ENCODE data around the gene PPARG.
A peak's percentile ranks its signal among the peaks of the same experiment; 100 is the strongest.

The PPARG gene

DNA sequence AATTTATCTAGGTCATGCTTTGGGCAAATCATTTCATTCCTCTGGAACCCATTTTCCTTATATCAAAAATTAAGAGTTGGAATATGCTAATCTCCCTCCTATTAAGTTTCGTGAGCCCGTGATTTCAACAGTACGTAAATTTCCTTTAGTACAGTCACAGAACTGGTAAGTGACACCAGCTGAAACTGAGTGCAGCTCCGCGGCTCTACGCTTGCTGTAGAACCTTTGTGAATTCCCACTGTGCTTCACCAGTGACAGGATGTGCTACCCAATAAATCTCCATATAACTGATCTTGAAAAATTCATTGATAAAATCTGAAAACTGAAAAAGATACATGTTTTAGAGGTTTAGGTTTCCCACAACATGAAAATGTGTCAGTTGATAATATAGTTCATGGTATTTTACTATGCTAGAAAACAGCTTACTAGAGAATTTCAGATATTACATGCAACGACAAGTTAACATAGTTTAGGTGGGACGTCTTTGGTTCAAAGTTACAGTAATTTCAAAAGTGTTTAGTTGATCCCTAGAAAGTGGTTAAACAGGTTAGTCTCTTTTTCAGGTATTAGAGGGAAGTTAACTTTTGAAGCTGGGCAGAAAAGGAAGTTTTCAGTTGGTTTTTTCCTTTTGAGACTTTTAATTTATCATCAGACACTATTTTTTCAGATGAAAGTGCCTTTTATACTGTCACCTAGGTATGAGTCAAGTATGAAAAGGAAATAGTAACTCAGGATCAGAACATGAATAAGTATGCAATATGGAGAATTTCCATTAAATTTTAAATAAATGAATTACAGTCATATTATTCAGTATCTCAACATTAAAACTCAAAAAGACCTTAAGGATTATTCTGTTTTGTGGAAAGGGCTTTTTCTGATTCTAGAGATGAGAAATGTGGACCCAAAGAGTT, 57.0 kb downstream of the PPARG start:
- no peak for DNase-seq

DNA sequence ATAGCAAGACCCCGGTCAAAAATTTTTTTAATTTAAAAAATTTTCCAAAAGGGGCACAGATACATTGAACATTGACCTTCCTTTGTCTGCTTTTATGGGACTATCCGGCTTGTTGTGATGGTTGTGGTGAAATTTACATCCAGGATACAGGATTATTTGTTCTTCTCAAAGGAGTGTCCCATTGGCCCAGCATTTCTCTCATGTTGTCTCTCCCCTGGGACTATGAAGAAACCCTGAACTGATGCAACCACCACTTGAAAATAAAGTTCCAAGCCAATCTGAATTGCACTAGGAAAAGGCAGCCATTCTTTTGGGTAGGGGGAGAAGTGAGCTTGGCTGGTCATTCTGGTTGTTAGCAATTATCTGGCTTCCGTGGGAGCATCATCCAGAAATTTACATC, 58.4 kb downstream of the PPARG start:
- DNase-seq, result no peak

DNA sequence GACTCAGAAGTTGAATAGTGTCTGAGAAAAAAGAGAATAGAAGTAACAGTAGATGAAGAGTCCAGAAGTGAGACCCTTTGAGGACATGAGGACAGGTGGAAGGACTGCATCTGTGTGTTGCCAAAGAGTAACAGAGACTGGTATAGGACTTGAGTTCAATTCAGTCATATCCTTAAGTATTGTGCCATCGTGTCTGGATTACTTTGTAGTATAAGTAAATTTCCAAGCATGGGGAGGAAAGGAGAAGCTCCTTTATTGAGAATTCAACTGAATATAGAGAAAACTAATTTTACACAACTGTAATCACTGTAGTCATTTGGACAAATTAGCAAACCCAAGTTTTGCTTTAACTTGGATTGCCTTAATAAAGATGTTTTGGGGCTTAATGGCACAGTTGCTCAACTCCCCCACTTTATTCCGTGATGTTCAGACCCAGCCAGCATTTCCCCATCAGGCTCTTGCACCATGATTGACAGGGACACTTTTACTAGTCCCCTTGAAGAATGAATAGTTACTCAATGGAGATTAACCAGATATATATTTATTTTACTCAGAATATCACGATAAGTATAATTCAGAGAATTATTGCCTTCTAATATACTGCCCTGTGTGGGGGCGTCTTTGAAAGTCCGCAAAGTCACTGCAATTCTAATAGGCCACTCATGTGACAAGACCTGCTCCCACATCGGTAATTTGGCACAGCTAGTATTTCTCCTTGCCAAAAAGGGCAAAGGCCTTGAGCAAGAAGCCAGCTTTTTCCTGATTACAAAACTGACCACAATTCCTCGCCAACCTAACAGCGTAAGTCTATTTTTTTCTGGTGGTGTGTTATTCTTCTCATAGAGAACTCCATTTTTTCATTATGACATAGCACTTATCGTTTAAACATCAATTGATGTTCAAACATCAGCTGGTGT, 61.3 kb downstream of the PPARG start:
- DNase-seq, result no peak

DNA sequence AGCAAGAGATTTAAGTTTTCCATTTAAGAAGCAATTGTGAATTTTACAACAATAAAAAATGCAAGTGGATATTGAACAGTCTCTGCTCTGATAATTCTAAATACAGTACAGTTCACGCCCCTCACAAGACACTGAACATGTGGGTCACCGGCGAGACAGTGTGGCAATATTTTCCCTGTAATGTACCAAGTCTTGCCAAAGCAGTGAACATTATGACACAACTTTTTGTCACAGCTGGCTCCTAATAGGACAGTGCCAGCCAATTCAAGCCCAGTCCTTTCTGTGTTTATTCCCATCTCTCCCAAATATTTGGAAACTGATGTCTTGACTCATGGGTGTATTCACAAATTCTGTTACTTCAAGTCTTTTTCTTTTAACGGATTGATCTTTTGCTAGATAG, 62.3 kb downstream of the PPARG start:
- no peak for DNase-seq

DNA sequence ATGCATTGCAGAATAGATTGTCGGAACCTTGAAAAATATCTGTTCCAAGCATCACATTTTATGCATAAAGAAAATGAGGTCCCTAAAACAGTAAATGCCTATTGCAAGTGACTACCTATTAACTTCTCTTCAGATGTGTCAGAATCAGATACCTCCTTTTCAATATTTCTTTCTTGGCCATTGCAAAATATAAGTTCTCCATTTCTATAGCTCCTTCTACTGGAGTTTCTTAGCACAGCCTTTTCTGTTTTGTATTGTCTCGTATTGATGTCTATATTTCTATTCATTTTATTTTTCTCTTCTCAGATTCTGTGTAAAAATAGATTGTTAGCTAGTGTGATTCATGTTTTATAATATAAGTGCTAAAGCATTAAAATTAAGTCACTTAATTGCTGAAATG, 63.4 kb downstream of the PPARG start:
- no peak for DNase-seq

DNA sequence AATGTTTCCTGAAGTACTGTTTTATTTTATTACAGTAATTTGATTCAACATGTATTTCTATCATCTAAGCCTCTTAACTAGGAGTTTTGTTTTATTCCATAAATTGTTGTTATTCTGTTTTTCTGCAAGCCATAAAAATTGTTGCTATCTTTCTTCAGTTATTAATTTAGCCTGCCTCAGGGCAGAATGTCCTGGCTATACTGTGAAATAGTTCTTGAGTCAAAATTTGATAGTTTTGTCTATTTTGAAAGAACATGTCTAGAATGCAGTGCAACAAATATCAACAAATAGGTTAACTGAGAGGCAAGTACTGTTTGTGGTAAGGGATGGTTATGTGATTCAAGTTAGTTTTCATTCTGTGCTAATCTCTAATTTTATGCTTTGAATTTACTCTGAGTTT, 63.9 kb downstream of the PPARG start:
- no peak for DNase-seq

DNA sequence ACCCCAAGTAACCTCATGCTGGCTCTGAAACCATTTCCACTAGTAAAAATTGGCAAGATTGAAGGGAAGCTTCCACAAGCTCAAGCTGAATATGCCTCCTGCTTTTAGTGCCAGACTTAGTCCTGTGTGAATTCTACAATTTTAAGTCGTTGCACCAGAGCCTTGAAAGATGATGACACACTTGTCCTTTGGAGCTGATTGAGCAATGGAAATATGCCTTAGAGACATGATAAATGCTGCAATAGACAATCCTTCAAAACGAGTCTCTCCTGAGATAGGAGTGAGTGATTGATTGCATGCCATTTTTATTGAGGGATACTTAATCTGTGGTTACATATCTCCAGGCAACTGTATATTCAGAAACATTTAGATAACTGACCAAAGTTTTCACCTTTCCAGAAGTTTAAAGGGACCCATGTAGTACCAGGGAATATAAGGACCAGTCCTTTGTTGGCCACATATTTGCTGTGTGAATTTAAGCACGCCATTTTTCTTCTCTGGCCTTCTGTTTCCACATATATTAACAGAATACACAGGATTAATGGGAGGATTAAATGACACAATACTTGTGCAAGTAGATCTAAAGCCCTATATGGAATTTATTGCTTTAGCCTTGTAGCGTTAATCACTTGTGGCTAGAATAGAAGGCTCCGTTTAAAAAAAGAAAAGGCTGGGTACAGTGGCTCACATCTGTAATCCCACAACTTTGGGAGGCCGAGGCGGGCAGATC, 65.1 kb downstream of the PPARG start:
- DNase-seq, result no peak

DNA sequence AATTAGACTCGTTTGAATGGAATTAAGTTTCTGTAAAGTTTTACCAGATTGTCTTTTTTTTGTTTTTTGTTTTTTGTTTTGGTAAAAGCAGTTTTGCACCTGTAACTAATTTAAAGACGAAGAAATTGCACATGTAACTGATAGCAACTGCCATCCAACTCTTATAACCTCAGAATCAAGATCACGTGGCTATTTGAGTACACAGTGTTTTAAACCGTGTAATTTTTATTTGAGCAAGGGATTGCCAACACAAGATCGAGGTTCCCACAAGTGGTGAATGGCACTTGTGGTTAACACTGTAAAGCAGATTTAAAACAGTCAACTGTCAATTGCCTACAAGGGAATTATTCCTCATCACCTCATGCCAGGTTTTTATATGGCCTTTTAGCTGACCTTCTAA, 67.3 kb downstream of the PPARG start:
- DNase-seq, result peak; percentile 33

DNA sequence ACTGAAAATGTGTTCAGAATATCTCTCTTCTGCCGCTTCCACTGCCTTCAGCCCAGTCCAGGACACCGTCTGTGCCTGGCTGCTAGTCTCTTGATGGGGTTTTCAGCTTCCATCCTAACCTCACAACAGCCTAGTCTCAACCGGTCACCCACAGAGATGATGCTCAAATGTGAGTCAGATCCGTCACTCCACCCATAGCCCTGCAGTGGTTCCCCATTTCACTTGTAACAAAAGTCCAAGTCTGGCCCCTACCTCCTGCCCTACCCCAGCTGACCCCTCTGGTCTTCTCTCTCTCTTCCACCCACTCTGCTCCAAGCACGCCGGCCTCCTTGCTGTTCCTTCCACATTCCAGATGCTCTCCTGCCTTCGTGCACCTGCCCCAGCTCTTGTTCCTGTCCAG, 68.1 kb downstream of the PPARG start:
- no peak for DNase-seq

DNA sequence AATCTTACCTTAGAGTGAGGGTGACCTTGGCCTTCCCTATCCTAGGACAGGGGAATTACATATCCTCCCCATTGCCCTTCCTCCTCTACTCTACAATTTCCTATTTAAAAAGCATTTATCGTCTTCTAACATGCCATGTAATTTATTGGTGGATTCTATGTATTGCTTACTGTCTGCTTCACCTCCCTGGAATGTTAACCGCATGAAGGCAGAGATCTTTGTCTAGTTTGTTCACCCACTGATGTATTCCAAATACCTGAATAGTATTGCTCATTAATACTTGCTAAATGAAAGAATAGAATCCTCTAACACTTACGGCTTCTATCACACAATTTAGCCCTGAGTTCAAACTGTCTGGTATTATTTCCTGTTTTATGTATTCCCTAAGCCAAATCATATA, 68.6 kb downstream of the PPARG start:
- no peak for DNase-seq

DNA sequence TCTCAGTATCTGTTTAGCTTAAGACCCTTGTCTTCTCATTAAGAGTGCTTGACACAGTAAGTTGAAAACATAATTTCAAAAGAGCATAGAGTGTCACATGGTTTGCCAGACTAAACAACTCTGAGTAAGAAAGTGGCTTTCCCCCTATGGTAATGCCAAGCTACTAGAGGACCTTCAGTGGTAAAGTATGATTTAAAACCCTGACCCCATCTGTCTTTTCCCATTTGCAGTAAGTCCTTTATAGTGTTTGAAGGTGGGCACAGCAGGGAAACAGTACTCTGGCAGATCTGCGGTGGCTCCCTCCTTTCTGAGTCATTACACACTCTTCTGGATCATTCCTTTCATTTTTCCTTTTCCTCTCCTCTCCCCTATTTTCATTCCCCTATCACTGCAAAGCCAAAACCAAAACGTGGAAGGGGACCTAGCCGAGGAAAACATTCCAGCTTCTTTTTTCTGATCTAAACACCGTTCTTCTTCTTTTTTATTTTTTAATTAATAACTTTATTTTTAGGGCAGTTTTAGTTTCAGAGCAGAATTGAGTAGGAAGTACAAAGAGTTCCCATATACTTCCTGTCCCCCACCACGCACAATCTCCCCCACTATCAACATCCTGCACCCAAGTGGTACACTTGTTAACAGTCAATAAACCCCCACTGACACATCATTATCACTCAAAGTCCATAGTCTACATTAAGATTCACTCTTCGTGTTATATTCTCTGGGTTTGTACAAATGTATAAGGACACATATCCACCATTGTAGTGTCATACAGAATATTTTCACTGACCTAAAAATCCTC, 74.7 kb downstream of the PPARG start:
- DNase-seq, result no peak

DNA sequence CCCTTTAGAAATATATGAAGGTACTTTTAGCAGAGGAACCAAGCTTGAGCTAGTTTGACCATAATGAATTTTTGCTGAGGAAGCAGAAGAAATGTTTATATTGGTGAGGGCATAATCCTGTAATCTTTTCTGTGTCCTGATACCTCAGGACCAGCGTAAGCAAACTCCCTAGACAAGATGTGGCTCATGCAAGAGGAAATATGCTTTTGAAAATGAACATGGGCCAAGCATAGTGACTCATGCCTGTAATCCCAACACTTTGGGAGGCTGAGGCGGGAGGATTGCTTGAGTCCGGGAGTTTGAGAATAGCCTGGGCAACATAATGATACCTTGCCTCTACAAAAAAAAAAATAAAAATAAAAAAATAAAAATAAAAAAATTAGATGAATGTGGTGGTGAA, 78.5 kb downstream of the PPARG start:
- DNase-seq, result no peak

DNA sequence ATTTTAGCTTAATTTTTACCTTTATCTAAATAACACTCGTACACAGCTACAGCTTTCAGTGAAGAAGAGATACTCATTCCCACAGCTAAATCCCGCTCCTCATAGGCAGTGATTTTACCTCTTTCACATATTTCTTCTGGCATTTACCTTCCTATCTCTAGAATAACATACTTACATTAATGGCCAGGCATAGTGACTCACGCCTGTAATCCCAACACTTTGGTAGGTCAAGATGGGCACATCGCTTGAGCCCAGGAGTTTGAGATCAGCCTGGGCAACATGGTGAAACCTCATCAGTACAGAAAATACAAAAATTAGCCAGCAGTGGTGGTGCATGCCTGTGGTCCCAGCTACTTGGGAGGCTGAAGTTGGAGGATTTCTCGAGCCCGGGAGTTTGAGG, 80.2 kb downstream of the PPARG start:
- no peak for DNase-seq

DNA sequence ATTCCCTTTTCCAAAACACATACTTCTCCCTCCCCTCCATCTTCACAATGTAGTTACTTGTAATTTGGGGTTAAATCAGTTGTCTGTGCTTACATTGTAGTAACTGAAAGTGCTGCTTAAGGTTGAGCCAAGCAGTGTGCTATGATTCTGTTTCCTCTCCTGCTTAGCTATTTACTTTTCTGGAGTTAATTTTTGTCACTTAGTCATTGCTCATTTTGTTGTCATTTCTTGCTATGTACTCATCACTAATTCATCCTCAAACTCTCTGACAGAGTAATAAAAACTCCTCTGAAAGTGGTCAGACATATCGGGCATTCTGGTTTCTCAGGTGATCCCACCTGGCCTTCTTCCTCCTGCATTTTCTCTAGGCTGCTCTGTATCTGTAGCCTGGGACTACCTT, 80.7 kb downstream of the PPARG start:
- no peak for DNase-seq

DNA sequence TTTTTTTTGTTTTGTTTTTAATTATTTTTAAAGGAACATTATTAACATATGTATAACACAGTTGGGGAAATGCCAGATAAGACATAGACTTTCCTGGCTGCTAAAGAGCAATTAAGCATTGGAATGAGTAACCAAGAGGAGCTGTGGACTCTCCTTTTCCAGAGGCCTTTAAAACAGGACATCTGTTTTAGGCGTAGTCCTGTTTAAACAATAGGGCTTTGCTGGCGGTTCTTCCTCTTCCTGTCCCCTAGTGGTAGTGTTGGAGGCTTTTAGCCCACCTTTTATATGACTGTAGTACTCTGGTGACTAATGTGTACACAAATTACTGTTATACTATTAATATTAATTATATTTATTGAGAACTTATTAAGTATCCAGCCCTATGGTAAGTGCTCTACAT, 81.9 kb downstream of the PPARG start:
- DNase-seq, result no peak

DNA sequence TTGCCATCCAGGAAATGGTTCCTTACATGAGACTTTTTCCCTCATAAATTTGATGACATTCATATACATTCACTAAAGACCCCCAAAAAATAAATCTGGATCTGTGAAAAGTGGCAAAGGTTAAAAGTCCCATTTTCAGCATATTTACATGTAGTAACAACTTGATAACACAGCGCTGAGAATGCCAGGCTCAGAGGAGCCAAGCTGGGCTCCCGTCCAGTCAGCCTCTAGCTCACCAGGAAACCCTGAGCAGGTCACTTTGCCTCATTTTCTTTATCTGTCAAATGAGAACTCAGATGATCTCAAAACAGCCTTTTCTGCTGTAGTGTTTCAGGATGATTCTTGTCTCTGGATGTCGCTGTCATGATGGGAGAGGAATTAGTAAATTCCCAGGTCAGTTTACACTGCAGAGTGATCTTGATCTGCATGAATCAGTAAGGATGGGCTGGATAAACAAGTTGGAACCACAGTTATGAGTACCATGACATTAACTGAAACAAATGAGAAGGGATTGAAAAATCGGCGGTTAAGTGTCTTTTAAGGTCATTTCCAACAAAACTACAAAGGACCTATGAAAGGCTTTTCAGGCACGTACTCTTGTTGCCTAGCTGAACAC, 82.8 kb downstream of the PPARG start:
- no peak for DNase-seq

DNA sequence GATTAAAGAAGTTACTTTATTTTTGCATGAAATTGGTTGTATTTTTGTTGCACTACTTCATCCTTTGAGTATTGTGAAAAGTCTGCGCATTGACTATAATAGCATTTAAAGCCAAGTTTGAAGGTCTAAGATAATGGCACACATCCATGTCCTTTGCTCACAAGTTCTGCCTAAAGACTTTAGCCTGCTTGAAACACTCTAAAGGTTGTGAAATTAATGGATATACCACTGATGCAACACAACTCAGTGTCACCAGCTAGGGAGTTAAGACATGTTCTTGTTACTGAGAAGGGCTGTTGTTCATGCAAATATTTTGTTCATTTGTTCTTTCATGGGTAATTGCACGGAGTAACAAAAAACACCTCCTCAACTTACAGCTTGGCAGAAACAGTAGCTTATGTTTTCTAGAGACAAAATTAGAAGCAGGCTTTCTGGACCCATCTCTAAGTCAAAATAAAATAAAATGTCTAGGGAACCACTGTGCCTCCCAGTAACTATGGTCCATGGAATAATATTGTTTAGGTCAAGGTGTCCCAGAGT, 83.9 kb downstream of the PPARG start:
- no peak for DNase-seq

DNA sequence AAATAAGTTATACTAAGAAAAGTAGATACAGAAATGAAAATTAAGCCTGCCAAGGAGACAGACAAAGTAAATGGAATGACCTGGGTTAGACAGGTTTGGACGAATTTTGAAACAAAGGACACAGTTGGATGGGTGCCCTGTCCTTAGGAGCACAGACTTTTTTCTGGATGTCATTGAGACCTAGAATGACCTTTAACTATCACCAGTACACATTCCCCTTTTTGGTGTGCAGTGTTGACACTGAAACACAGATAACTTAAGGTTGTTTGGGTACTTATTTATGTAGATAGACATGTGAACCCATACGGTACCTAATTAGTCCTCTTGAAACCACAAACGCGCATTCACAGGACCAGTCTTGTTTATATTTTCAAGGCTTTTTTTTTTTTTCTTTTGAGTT, 86.7 kb downstream of the PPARG start:
- no peak for DNase-seq

DNA sequence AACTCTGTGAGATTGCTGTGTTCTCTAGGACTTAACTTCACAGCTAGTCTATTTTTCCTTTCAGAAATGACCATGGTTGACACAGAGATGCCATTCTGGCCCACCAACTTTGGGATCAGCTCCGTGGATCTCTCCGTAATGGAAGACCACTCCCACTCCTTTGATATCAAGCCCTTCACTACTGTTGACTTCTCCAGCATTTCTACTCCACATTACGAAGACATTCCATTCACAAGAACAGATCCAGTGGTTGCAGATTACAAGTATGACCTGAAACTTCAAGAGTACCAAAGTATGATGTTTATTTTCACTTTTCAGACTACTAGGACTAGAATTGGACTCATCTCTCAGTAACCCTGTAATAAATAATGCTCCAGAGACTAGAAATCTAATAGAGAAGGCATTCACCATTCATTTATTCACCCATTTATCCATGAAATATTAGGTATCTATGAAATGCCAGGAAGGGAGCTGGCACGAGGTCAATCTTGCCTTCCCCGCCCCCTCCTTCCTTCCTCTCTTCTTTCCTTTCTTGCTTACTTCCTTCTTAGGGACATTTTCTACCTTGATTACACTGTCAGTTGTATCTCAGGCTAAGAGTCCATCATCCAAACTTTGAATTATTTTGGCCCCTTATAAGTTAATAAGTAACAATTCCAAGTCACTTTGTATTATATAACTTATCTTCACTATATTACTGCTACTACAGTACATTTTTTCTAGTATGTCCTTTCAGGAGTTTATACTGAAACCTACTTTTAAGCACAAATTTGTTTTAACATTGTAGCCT, 91.0 kb downstream of the PPARG start:
- no peak for DNase-seq

DNA sequence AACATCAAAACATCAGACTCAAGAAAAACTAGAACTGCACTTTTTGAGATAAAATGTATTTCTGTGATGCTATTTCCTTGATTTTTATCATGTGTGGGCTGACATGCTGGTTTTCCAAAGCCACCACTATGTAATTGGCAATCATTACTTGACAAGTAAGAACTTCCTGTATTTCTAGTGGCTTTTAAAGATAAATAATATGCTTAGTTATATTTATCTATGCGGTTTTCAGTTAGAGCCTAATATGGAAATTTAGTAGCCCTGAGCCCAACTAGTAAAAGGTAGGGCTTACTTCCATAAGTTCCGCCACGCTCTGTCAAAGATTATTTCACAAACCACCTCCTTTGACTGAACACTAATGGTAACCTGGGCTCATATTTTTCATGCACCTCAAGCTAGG, 91.6 kb downstream of the PPARG start:
- no peak for DNase-seq

DNA sequence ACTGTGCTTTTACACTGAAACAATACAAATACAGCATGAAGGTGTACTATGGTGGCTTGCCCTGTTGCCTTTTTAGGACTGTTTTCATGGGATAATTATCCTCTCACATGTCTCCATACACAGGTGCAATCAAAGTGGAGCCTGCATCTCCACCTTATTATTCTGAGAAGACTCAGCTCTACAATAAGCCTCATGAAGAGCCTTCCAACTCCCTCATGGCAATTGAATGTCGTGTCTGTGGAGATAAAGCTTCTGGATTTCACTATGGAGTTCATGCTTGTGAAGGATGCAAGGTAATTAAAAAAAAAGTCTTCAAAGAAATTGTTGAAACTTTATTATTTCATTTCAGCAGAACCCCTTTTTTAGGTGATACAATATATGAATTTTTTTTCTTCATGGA, 92.3 kb downstream of the PPARG start:
- no peak for DNase-seq
